Keratinocyte (primary cell): Measurements from ENCODE around the gene EMX2. TPM values are rescaled to one million over a fixed set of nuclear protein-coding genes. Genes with fewer than 3 reads are reported as not detected.

Experiments used
- DNase-seq: peaks from one replicate; pipeline ENCODE4 v3.0.0-alpha.2; 2011; ENCODE audit warnings: low read depth, missing footprints, low spot score
- FAIRE-seq: peaks from 2 replicates; lab custom pipeline; 2011; peaks lifted over from hg19 to GRCh38; lab: Jason Lieb, UNC
- H2AFZ ChIP-seq: 2 replicates; pipeline ENCODE4 v1.6.0; 2012; ENCODE audit warnings: low read length, control low read depth, inconsistent platforms; ENCODE audit not compliant: control insufficient read depth
- H3K27ac ChIP-seq: 2 replicates; pipeline ENCODE4 v1.5.1; 2011; ENCODE audit warnings: low read length; ENCODE audit not compliant: control insufficient read depth, insufficient read depth
- H3K27me3 ChIP-seq: 3 replicates; pipeline ENCODE4 v1.6.0; 2011; ENCODE audit warnings: low read length; ENCODE audit not compliant: control insufficient read depth, insufficient read depth; ENCODE audit errors: extremely low read depth
- H3K36me3 ChIP-seq, 2 experiments: 2 replicates in 1 of 2; 3 replicates in 1 of 2; pipeline ENCODE4 v1.5.1; 2011; ENCODE audit warnings: low read length in 2 of 2, mild to moderate bottlenecking in 1 of 2; ENCODE audit not compliant: control insufficient read depth in 2 of 2, insufficient read depth in 2 of 2; ENCODE audit errors: extremely low read depth in 1 of 2
- H3K4me1 ChIP-seq: 3 replicates; pipeline ENCODE4 v1.5.1; 2011; ENCODE audit warnings: low read length; ENCODE audit not compliant: control insufficient read depth, insufficient read depth; ENCODE audit errors: extremely low read depth
- H3K4me2 ChIP-seq: 3 replicates; pipeline ENCODE4 v1.6.0; 2011; ENCODE audit warnings: low read depth, low read length; ENCODE audit not compliant: control insufficient read depth, insufficient read depth; ENCODE audit errors: extremely low read depth
- H3K4me3 ChIP-seq, 3 experiments: fragments of 200-600 bp in 1 of 3; sonication (generic) in 1 of 3; 2 replicates in 2 of 3; 3 replicates in 1 of 3; pipeline ENCODE4 v1.5.1; 2011 to 2016; ENCODE audit warnings: low read length in 3 of 3, mild to moderate bottlenecking in 3 of 3, control low read depth in 2 of 3, inconsistent platforms in 1 of 3, low read depth in 1 of 3, mixed read lengths in 1 of 3, mixed run types in 1 of 3, moderate library complexity in 1 of 3; ENCODE audit not compliant: control insufficient read depth in 2 of 3, insufficient read depth in 2 of 3; ENCODE audit errors: extremely low read depth in 1 of 3
- H3K79me2 ChIP-seq: 2 replicates; pipeline ENCODE4 v1.6.0; 2012; ENCODE audit warnings: low read length; ENCODE audit not compliant: control insufficient read depth, insufficient read depth
- H3K9ac ChIP-seq: 3 replicates; pipeline ENCODE4 v1.6.0; 2011; ENCODE audit warnings: low read length; ENCODE audit not compliant: control insufficient read depth, insufficient read depth; ENCODE audit errors: extremely low read depth
- H3K9me1 ChIP-seq: 3 replicates; pipeline ENCODE4 v1.6.0; 2011; ENCODE audit warnings: low read length; ENCODE audit not compliant: control insufficient read depth, insufficient read depth; ENCODE audit errors: extremely low read depth
- H3K9me3 ChIP-seq: 2 replicates; pipeline ENCODE4 v1.5.1; 2012; ENCODE audit warnings: low read depth, low read length; ENCODE audit not compliant: control insufficient read depth
- H4K20me1 ChIP-seq: 3 replicates; pipeline ENCODE4 v1.6.0; 2011; ENCODE audit warnings: low read length; ENCODE audit not compliant: control insufficient read depth, insufficient read depth; ENCODE audit errors: extremely low read depth
- EZH2 ChIP-seq: IDR thresholded peaks from one replicate; pipeline ENCODE4 v1.6.1; 2012; ENCODE audit warnings: inconsistent platforms, mild to moderate bottlenecking, low read length, moderate library complexity
- dilution Hi-C: fragments of 300-500 bp; cut with MboI; formaldehyde crosslinking; loops from one replicate; pipeline ENCODE4 v1.7.0; 2020; ENCODE audit warnings: low sequenced_read_pairs; ENCODE audit not compliant: extremely low pct_ligation_motif_present
- polyA plus RNA-seq, 5 experiments: library from polyadenylated mRNA; depleted of rRNA in 3 of 5; stranded (reverse) in 3 of 5; stranded (forward) in 1 of 5; unstranded in 1 of 5; fragments of >200 nt; gene quantifications; 1 replicate in 1 of 5; 2 replicates in 3 of 5; 3 replicates in 1 of 5; pipeline versions ENCODE4 v1.2.1 to v1.2.3, GENCODE V29; 2011 to 2012; ENCODE audit warnings: missing spikeins in 2 of 5, low read depth in 1 of 5, low replicate concordance in 1 of 5
- TF ChIP-seq, protein P1 (sequence below), 3 experiments: IDR thresholded peaks in 1 of 3; conservative IDR thresholded peaks in 1 of 3; optimal IDR thresholded peaks in 1 of 3; 2 replicates in 2 of 3; 3 replicates in 1 of 3; pipeline versions ENCODE3 to v1.5.1; 2011; ENCODE audit warnings: low read length in 3 of 3, mild to moderate bottlenecking in 3 of 3, moderate library complexity in 2 of 3, control low read depth in 1 of 3, inconsistent platforms in 1 of 3; ENCODE audit not compliant: insufficient read depth in 2 of 3; ENCODE audit errors: extremely low read depth in 1 of 3

EMX2 gene
- polyA plus RNA-seq, 1 donor (not counting 4 experiments of a cell fraction or from before 2014, with no cell fraction given) = 2.8 TPM

DNA sequence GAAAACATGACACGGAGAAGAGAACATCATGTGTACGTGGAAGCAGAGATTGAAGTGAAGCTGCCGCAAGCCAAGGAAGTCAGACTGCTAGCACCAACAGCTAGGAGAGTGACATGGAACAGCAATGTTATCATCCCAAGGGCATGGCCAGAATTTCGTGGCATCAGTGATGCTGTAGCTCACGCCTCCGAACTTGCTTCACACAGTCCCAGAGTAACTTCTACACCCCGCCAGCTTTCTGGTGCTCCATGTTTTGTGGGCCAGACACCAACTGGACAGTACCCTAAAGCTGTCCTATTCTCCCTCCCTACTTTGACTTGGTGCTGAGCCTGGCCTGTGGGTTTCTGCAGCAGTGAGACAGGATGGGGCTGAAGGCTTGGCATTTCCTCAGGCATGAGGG is 33.0 kb upstream of the EMX2 start:
- DNase-seq (no peak), FAIRE-seq (no peak)
- Histone ChIP-seq H3K4me2 (no peak overlapping the region), H2AFZ (no peak overlapping the region), H3K36me3 (no peaks in the 10 kb centered on the region), H3K4me3 (no peak overlapping the region), H4K20me1 (no peaks in the 10 kb centered on the region), H3K9ac (no peak overlapping the region), H3K4me1 (no peaks in the 10 kb centered on the region), H3K9me3 (no peaks in the 10 kb centered on the region), H3K27ac (no peak overlapping the region), H3K27me3 (no peaks in the 10 kb centered on the region), H3K9me1 (no peaks in the 10 kb centered on the region), H3K79me2 (no peaks in the 10 kb centered on the region)
- TF ChIP-seq, protein P1, sequence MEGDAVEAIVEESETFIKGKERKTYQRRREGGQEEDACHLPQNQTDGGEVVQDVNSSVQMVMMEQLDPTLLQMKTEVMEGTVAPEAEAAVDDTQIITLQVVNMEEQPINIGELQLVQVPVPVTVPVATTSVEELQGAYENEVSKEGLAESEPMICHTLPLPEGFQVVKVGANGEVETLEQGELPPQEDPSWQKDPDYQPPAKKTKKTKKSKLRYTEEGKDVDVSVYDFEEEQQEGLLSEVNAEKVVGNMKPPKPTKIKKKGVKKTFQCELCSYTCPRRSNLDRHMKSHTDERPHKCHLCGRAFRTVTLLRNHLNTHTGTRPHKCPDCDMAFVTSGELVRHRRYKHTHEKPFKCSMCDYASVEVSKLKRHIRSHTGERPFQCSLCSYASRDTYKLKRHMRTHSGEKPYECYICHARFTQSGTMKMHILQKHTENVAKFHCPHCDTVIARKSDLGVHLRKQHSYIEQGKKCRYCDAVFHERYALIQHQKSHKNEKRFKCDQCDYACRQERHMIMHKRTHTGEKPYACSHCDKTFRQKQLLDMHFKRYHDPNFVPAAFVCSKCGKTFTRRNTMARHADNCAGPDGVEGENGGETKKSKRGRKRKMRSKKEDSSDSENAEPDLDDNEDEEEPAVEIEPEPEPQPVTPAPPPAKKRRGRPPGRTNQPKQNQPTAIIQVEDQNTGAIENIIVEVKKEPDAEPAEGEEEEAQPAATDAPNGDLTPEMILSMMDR (optimal IDR thresholded peaks at IDR 0.05 in 1 of 3, IDR thresholded peaks at IDR 0.05 in 1 of 3, conservative IDR thresholded peaks at IDR 0.05 in 1 of 3; ENCODE audit: extremely low read depth in 1 of 3, insufficient read depth in 2 of 3, low read length in 3 of 3) = no peak
- no peak for TF ChIP-seq EZH2
- dilution Hi-C loops = no loop called here

DNA sequence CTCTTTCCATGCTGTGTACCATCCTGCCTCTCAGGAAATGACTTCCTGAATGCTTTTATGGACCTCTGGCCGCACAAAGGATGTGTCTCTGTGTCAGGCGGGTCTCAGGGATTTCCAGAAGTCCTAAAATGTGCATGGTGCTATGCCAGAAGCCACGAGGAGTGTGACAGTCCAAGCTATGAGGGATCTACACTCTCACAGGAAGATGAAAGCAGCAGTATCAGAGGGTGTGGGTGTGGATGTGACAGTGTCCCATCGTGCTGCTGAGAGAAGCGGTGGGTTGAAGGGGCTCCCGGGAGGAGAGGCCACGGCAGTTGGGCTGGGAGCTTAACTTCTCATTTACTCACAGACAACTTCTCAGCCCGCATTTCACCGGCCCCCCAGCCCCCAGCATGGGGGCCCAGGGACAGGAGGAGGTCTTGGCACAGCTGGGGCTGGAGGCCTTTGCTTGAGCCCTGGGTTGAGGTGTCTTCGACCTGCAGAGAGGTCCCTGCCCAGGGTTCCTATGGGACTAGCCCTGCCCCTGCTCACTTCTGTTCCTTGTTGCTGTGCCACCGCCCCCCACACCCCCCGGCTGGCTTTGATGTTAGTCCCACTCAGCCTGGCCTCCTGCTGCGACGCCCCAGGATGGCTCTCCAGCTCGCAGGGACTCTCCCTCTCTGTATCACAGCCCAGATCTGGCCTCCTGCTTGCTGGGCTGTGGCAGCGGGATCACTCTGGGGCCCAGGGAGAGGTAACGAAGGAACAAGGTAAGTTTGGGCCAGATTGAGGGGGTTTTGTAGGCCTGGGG is 30.8 kb upstream of the EMX2 start:
- Histone ChIP-seq H4K20me1 (no peaks in the 10 kb centered on the region), H3K9me3 (no peaks in the 10 kb centered on the region), H3K4me1 (no peaks in the 10 kb centered on the region), H3K4me3 (no peak overlapping the region), H3K79me2 (no peaks in the 10 kb centered on the region), H3K9ac (no peak overlapping the region), H3K4me2 (no peak overlapping the region), H3K27ac (no peak overlapping the region), H2AFZ (no peak overlapping the region), H3K9me1 (no peaks in the 10 kb centered on the region), H3K27me3 (no peaks in the 10 kb centered on the region), H3K36me3 (no peaks in the 10 kb centered on the region)
- FAIRE-seq (no peak), DNase-seq (no peak)
- dilution Hi-C loops = no loop called here
- TF ChIP-seq, protein P1 (optimal IDR thresholded peaks at IDR 0.05 in 1 of 3, IDR thresholded peaks at IDR 0.05 in 1 of 3, conservative IDR thresholded peaks at IDR 0.05 in 1 of 3; ENCODE audit: extremely low read depth in 1 of 3, insufficient read depth in 2 of 3, low read length in 3 of 3) = no peak
- no peak for TF ChIP-seq EZH2
